RCC 7860 (cell line): Measurements from ENCODE around the gene ATF1.
A peak's percentile ranks its signal among the peaks of the same experiment; 100 is the strongest.
"Not testable (repeated sequence)": the region's sequence is repeated elsewhere in the genome, so short reads cannot be mapped to it uniquely, and the experiment has no call there.

Experiments used
- DNase-seq: peaks from one replicate; pipeline ENCODE4 v3.0.0-alpha.2; 2015; ENCODE audit warnings: low spot score
- FAIRE-seq: peaks from 2 replicates; lab custom pipeline; 2012; peaks lifted over from hg19 to GRCh38; lab: Jason Lieb, UNC

Gene ATF1

DNA sequence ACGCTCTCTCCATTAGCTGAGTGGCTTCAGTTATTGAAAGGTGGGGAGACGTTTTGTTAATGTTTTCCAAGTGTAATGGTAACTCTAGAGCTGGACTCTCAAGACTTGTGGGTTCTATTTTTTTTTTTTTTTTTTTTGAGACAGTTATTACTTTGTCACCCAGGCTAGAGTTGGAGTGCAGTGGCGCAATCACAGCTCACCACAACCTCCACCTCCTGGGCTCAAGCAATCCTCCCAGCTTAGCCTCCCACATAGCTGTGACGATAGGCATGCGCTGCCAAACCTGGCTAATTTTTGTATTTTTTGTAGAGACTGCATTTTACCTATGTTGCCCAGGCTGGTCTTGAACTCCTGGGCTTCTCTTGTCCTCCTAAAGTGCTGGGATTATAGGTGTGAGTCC is 26.2 kb downstream of the ATF1 start:
- DNase-seq: no peak
- no peak for FAIRE-seq

DNA sequence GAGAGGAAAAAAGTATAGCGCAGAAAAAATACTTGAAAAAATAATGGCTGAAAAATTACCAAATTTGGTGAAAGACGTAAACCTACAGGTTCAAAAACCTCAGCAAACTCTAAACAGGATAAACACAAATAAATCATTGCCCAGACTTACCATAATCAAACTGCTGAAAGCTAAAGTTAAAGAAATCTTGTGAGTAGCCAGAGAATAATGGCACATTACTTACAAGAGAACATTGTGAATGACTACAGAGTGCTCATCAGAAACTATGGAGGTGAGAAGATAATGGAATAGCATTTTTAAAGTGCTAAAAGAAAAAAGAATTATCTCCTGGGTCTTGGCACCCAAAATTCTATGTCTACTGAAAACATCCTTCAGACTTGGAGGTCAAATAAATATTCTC is 36.0 kb downstream of the ATF1 start:
- DNase-seq (no peak), FAIRE-seq (no peak)

DNA sequence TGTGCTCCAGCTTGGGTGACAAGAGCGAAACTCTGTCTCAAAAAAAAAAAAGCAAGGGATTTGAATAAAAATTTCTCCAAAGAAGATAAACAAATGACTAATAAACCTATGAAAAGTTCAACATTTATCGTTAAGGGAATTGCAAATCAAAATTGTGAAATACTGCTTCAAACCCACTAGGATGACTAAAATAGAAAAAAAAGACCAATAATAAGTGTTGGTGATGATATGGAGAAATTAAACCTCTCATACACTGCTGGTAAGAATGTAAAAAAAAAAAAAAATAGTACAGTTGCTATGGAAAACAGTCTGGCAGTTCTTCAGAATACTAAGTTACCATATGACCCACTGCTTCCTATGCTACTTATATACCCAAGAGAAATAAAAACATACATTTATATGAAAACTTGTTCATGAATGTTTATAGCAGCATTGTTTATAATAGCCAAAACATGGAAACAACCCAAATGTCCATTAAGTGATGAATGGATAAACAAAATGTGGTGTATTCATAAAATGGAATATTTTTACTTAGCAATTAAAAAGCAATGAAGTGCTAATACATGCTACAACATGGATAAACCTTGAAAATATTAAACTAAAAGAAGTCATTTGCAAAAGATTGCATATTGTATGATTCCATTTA is 39.5 kb downstream of the ATF1 start:
- DNase-seq (no peak), FAIRE-seq (no peak)

DNA sequence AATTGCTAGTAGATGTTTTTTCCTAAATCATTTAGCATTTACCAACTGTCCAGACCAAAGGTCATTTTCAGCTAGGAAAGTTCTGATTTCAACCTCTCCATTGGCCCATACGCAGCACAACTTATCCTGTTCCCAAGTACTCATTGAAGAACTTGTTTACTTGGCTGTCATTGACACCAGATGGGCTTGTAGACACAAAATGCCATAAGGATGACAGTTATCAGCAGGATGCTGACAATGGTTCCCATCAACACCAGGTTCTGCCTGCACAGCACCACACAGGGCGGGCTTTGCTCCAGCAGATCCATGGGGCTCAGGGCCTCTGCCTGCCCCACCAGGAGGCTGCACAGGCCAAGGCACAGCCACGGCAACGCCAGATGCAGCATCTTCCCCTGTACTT is 42.3 kb downstream of the ATF1 start:
- no peak for DNase-seq
- FAIRE-seq: no peak

DNA sequence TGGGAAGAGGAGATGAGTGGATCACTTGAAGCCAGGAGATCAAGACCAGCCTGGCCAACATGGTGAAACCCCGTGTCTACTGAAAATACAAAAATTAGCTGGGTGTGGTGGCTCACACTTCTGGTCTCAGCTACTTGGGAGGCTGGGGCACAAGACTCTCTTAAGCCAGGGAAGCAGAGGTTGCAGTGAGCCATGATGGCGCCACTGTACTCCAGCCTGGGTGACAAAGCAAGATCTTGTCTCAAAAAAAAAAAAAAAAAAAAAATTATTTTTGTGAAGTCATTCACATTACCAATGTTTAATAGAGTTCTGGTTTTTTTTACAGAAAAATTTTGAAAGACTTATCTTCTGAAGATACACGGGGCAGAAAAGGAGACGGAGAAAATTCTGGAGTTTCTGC is 45.2 kb downstream of the ATF1 start:
- not testable (repeated sequence) for FAIRE-seq, DNase-seq

DNA sequence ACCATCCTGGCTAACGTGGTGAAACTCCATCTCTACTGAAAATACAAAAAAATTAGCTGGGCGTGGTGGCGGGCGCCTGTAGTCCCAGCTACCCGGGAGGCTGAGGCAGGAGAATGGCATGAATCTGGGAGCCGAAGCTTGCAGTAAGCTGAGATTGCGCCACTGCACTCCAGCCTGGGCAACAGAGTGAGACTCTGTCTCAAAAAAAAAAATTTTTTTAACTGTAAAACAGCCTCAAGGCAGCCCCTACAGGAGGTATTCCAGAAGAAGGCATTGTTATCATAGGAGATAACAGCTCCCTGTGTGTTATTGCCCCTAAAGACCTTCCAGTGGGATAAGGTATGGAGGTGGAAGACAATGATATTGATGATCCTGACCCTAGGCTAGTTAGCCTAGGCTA is 51.0 kb downstream of the ATF1 start:
- not testable (repeated sequence) for FAIRE-seq, DNase-seq

DNA sequence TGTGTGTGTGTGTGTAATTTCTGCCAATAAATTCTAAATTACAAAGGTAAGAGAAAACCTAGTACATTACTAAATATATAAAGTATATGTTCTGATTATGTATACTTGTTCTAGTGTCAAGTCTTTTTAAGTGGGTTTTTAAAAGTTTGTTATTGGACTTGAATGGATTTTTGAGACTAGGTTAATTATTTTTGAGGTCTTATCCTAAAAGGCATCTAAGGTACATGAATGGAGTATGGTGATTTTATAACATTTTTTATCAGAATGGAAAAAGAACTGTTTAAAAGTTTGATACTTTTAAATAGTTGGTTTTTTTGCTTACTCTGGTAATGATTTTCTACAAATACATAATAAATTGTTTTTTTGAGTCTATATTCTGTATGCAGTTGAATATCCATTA is 56.3 kb downstream of the ATF1 start:
- FAIRE-seq (no peak), DNase-seq (no peak)

DNA sequence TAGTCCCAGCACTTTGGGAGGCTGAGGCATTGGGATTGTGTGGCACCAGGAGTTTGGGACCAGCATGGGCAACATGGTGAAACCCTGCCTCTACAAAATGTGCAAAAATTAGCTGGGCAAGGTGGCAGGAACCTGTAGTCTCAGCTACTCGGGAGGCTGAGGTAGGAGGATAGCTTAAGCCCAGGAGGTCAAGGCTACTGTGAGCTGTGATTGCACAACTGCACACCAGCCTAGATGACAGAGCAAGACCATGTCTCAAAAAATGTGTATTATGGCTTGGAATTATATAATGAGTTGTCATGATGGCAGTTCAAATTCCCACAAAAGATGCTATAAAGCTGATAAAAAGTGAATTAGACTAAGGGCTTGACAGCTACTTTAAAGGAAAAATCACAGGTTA is 58.2 kb downstream of the ATF1 start:
- DNase-seq (no peak), FAIRE-seq (no peak)

DNA sequence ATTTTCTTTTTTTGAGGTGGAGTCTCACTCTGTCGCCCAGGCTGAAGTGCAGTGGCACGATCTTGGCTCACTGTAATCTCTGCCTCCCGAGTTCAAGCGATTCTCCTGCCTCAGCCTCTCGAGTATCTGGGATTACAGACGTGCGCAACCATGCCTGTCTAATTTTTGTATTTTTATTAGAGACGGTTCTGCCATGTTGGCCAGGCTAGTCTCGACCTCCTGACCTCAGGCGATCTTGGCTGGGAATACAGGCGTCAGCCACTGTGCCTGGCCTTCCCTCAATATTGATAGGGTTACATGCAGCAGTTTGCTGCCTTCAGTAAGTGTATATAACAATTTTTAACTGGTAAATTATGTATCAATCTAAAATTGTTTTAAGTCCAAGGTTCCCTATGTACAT is 59.8 kb downstream of the ATF1 start:
- not testable (repeated sequence) for DNase-seq, FAIRE-seq

DNA sequence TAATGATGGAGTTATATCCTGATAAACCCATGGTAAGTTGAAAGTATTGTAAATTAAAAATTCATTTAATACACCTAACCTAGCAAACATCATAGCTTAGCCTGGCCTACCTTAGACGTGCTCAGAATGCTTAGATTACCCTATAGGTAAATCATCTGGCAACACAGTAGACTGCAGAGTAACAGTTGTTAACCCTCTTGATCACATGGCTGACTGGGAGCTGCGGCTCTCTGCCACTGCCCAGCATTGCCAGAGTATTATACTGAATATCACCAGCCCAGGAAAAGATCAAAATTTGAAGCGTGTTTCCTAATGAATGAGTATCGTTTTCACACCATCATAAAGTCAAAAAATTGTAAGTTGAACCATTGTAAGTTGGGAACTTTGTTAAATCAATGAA is 61.0 kb downstream of the ATF1 start:
- FAIRE-seq (no peak), DNase-seq (no peak)

DNA sequence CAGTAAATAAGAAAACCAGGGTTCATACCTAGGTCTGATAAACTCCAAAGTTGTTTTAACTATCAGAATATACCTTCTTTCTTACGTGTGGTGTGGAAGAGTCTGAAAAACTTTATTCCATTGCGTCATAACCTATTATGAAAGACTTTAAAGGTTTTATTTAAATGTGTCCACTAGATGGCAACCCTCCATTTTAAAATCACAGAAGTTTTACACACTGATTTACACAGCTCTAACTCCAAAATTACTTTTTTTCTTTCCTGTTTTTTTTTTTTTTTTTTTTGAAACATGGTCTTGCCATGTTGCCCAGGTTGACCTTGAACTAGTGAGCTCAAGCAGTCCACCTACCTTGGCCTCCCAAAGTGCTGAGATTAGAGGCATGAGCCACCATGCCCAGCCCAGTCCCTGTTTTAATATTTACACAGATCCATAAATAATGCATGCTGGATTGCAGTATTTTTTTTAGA is 61.5 kb downstream of the ATF1 start:
- peak; percentile 40 for DNase-seq
- peak; percentile 84 for FAIRE-seq

DNA sequence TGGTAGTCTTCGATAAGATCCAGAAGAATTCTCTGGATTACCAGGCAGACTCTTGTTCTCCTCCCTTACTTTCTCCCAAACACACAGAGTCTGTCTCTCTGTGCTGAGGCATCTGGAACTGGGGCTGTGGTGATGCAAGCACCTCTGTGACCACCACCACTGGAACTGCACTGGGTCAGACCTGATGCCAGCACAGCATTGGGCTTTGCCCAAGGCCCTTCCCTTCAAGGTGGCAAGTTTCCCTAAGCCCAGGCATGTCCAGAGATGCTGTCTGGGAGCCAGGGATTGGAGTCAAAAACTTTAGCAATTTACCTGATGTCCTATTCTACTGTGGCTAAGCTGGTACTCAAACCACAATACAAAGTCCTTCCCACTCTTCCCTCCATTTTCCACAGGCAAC is 64.2 kb downstream of the ATF1 start:
- FAIRE-seq: no peak

DNA sequence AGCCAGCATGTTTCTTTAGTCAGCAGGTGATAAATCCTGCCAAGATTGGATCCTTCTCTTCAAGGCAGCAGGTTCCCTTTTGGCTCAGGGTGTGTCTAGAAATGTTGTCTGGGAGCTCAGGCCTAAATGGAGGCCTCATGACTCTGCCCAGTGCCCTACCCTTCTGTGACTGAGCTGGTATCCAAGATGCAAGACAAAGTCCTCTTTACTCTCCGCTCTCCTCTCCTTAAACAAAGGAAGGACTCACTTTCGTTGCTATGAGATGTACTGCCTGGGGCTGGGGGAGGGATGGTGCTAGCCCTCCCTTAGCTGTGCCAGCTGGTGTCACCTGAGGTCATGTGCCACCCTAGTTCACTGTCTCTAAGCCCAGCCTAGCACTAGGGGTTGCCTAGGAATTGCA is 65.0 kb downstream of the ATF1 start:
- no peak for DNase-seq

More for the DNA sequence above, 64.2 kb downstream of the ATF1 start:
- DNase-seq: no peak

DNA sequence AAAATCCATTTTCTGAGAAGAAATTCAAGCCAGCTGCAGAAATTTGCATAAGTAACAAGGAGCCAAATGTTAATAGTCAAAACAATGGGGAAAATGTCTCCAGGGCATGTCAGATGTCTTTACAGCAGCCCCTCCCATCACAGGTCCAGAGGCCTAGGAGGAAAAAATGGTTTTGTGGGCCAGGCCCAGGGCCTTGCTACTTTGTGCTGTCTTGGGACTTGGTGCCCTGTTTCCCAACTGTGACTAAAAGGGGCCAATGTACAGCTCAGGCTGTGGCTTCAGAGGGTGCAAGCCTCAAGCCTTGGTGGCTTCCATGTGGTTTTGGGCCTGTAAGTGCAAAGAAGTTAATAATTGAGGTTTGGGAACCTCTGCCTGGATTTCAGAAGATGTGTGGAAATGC is 69.9 kb downstream of the ATF1 start:
- DNase-seq, FAIRE-seq: not testable (repeated sequence)

More for the DNA sequence above, 65.0 kb downstream of the ATF1 start:
- no peak for FAIRE-seq

DNA sequence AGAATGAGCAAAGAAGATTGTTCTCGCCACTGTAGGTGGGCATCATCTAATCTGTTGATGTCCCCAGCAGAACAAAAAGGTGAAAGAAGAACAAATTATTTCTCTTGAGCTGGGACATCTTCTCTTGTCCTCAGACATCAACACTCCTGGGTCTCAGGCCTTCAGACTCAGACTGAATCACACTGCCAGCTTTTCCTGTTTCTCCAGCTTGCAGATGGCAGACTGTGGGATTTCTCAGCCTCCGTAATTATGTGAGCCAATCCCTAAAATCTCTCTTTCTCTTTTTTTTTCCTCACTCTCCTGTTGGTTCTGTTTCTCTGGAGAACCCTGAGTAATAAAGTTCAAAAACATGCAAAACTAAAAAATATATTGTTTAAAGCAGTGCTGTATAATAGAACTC is 75.1 kb downstream of the ATF1 start:
- DNase-seq: no peak
- no peak for FAIRE-seq

DNA sequence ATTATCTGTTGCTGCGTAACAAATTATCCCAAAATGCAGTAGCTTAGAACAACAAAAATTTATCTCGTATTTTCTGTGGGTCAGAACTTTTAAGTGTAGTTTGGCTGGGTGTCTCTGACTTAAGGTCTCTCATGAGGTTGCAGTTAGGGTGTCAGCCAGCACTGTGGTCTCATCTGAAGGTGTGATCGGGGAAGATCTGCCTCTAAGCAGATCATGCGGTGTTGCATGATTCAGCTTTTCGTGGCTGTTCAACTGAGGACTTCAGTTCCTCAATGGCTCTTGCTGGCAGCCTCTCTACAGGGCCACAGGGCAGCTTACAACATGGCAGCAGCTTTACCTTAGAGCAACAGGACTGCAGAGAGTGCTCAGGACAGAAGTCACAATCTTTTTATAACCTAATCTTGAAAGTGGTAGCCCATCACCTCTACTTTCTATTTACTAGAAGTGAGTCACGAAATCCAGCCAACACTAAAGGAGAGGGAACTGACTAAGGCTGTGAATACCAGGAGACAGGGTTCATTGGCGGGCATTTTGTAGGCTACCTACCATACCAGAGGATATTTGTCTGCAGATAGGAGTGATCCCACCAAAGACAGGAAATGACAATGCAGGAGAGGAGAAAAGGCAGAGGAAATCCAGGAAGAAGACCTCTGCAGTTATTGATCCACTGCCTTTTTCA is 77.0 kb downstream of the ATF1 start:
- DNase-seq (no peak), FAIRE-seq (no peak)

DNA sequence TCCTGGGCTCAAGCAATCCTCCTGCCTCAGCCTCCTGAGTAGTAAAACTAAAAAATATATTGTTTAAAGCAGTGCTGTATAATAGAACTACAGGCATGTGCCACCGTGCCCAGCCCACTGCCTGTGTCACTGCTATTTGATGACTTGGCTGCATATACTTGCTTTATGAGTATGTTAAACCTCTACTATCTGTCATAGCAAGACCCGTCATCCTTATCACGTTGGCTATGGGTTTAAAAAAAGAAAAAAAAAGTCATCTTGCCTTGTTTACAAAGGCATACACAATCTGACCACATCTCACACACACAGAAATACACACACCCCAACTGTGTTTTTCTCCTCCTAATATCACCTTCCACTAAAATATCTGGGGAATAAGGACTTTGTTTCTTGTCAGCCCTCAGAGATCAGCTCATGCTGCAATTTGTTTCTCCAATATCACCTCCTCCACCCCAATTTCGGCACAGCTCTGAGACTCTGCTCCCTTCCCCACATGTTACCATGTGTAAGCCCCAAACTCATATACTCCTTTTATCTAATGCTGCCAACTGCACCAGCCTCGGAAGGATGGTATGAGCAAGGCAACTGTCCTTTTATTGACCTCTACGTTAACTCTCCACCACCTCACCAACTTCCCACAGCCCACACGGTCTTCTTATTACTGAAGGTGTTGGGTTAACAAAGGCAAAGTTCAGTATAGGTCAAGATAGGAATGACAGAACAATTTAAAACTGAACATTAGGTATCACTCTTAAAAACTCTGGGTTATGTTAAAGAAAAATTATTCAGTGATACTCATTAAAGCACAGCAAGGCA is 78.0 kb downstream of the ATF1 start:
- DNase-seq (no peak), FAIRE-seq (no peak)

DNA sequence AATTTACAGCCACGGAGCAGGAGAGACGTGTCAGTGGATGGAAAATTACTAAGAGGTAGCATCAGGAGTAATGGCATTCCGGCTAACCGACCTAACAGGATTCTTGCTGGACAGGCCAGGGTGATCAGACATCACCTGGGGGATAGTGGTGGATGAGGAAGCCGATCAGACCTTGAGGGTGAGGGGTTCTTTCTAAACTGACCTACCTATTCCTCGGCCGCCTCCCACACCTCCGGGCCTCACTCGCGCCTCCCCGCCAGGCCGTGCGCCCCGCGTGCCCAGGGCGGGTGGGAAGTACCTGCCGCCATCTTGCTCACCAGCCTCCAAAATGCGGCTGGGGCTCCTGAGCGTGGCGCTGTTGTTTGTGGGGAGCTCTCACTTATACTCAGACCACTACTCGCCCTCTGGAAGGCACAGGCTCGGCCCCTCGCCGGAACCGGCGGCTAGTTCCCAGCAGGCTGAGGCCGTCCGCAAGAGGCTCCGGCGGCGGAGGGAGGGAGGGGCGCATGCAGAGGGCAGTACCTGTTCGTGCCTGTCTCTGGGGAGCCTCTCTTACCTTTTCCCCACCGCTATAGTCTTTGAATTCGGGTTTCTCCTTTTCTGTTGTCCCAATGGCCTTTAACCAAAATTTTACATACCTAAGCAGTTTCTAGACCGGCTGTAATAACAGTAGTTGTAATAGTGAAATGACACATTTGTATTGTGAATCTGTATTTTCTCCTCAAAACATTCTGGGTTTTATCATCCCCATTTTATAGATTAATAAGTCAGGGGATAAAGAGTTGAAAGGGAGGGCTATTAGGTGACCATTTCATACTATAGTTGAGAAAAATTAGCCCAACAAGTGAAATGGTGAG is 79.0 kb downstream of the ATF1 start, which contains the start of gene TMPRSS12:
Gene TMPRSS12, plus strand, starts transcription at position 290 of the 857 bp plus-strand sequence. Its CDS starts 39 bp downstream, at position 329.
- no peak for FAIRE-seq
- no peak for DNase-seq

DNA sequence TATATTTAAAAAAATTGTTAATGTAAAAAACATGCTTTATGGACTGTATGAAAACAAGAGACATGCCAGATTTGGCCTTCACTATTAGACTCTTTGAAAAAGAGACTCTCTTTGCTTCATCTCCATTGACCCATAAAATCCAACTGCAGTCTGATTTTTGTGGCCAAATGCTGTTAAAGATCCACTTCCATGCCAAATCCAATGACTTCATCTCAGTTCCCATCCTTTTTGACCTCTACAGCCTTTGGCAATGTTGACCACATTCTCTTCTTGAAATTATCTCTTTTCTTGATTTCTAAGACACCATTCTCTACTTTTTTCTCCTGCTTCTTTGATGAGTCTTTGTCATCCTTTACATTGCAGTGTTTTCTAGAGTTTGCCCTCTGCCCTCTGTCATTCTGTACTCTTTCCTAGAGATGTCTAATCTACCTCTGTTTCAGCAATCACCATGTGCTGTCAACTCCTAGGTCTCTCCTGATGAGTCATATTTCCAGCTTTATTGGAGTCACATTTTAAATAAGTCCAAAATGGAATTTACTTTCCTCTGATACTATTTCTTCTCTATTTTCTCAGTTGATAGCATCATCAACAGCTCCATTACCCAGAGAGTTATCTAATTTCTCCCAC is 81.2 kb downstream of the ATF1 start:
- FAIRE-seq: no peak
- DNase-seq: no peak

DNA sequence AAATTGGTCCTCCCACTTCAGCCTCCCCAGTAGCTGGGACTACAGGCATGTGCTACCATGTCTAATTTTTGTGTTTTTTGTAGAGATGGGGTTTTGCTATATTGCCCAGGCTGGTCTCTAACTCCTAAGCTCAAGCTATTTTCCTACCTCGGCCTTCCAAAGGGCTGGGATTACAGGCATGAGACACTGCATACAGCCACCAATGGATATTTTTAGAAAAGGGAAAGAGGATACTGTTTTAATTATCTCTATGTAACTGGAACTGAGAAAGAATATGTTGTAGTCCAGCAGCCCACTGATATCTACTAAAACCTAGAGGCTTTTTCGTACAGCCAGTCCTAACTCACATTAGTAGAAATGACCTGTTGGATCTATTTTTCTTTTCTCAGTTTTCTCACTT is 85.1 kb downstream of the ATF1 start:
- no peak for DNase-seq
- FAIRE-seq: no peak
